ENCODE results near the gene ZPLD1. TPM values are rescaled to one million over a fixed set of nuclear protein-coding genes. Genes with fewer than 3 reads are reported as not detected.

The ZPLD1 gene
- total and polyA plus RNA-seq, 4 donors: 0.15 to 0.84 TPM; not detected in 2

DNA sequence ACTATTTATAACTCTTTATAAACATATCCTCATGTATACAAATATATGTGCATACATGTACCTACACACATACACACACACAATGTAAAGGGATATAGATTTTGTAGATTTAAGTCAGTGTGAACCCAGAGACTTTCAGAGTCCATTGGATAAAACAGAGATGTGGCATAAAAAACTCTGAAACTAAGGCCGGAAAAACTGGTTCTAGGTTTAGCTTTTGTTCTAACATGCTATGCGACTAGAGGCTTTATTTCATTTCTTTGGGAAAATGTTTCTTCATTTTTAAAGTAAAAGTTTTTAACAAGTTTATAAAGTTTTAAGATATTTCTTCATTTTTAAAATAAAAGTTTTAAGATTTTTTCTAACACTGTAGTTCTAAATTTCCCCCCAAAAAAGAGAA, 36.7 kb downstream of the ZPLD1 start:
- Histone ChIP-seq H3K4me1 (ENCODE audit: control insufficient read depth in 1 of 2, insufficient read depth in 2 of 2, low read length in 2 of 2) (no peaks in the 10 kb centered on the region), H3K9me3 (ENCODE audit: control insufficient read depth, low read length) (no peaks in the 10 kb centered on the region), H3K4me3 (ENCODE audit: low read length in 2 of 2) (no peak overlapping the region), H3K27ac (ENCODE audit: low read depth in 1 of 2, low read length in 2 of 2) (no peak overlapping the region), H3K27me3 (ENCODE audit: control insufficient read depth in 1 of 2, insufficient read depth in 2 of 2, low read length in 1 of 2) (no peaks in the 10 kb centered on the region), H3K36me3 (ENCODE audit: control insufficient read depth in 1 of 2, insufficient read depth in 2 of 2, low read length in 1 of 2) (no peaks in the 10 kb centered on the region)
- DNase-seq: no peak
- 93 to 94% methylated on average over 2 of the region's 2 CpGs for WGBS, 2 donors
- intact Hi-C loops (cut with DNase I): no loop called here
- no peak for ATAC-seq (ENCODE audit: low FRiP score)

DNA sequence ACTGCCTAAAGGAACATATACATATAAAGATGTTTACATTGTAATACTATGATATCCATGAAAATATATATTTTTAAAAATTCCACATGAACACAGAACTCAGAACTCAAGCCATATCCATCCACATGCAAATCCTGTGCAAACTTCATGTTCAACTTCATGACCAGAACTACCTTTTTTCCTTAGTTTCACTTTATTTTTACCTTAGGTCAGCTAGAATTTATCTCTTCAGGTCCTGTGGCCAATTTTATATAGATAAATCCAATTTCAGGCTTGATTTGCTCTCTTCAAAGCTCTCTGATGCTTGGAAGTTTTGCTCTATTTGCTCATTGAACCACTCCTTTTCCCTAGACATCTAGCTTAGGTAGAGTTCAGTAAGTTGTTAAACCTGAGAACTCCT, 38.8 kb downstream of the ZPLD1 start:
- intact Hi-C loops (cut with DNase I): no loop called here
- H3K4me1 ChIP-seq (ENCODE audit: control insufficient read depth in 1 of 2, insufficient read depth in 2 of 2, low read length in 2 of 2): no peaks in the 10 kb centered on the region
- no peak for DNase-seq
- no peaks in the 10 kb centered on the region for H3K9me3 ChIP-seq (ENCODE audit: control insufficient read depth, low read length)
- no peak overlapping the region for H3K27ac ChIP-seq (ENCODE audit: low read depth in 1 of 2, low read length in 2 of 2)
- H3K4me3 ChIP-seq (ENCODE audit: low read length in 2 of 2): no peak overlapping the region
- no peaks in the 10 kb centered on the region for H3K27me3 ChIP-seq (ENCODE audit: control insufficient read depth in 1 of 2, insufficient read depth in 2 of 2, low read length in 1 of 2)
- ATAC-seq (ENCODE audit: low FRiP score): no peak
- H3K36me3 ChIP-seq (ENCODE audit: control insufficient read depth in 1 of 2, insufficient read depth in 2 of 2, low read length in 1 of 2): no peaks in the 10 kb centered on the region

DNA sequence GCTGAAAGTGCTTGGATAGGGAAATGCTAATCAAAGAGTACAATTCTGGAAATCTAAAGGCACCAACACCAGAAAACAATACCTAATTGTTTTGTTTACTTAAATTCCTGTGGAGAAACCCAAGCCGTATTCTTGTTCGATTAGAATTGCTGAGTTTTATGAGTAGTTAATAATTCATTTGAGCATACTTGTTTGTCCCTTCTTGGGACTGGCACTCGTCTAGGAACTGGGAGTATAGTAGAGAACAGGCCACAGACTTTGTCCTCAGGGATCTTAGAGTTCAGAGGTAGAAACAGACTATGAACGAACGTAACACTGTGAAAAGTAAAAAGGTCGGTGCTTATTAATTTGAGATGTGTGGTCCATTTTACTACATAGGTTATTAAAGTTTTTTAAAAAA, 39.4 kb downstream of the ZPLD1 start:
- no peaks in the 10 kb centered on the region for H3K27me3 ChIP-seq (ENCODE audit: control insufficient read depth in 1 of 2, insufficient read depth in 2 of 2, low read length in 1 of 2)
- ATAC-seq (ENCODE audit: low FRiP score): no peak
- no peaks in the 10 kb centered on the region for H3K4me1 ChIP-seq (ENCODE audit: control insufficient read depth in 1 of 2, insufficient read depth in 2 of 2, low read length in 2 of 2)
- no peaks in the 10 kb centered on the region for H3K9me3 ChIP-seq (ENCODE audit: control insufficient read depth, low read length)
- no peak for DNase-seq
- H3K27ac ChIP-seq (ENCODE audit: low read depth in 1 of 2, low read length in 2 of 2): no peak overlapping the region
- 82 to 85% methylated on average over 6 of the region's 6 CpGs for WGBS, 2 donors
- no peaks in the 10 kb centered on the region for H3K36me3 ChIP-seq (ENCODE audit: control insufficient read depth in 1 of 2, insufficient read depth in 2 of 2, low read length in 1 of 2)
- intact Hi-C loops (cut with DNase I): no loop called here
- H3K4me3 ChIP-seq (ENCODE audit: low read length in 2 of 2): no peak overlapping the region

DNA sequence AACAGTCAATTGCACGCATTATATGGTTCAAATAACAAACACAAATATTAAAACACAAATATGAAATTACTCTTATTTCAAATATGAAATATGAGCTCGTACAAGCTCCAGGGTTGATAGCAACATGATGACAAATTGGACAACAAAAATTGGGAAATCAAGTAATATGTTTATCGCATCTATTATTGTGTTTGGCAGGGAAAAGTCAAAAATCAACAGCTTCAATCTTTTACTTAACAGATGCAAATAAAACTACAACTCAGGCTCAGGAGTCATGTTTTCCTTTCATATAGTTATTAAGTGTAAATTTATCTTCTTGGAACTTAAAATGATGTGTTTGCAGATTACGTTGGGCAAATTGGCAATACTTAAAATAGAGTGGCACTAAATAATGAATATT, 41.4 kb downstream of the ZPLD1 start:
- no peaks in the 10 kb centered on the region for H3K4me1 ChIP-seq (ENCODE audit: control insufficient read depth in 1 of 2, insufficient read depth in 2 of 2, low read length in 2 of 2)
- 55 to 63% methylated on average over 4 of the region's 4 CpGs for WGBS, 2 donors
- H3K36me3 ChIP-seq (ENCODE audit: control insufficient read depth in 1 of 2, insufficient read depth in 2 of 2, low read length in 1 of 2): no peaks in the 10 kb centered on the region
- no peak for DNase-seq
- H3K27me3 ChIP-seq (ENCODE audit: control insufficient read depth in 1 of 2, insufficient read depth in 2 of 2, low read length in 1 of 2): no peaks in the 10 kb centered on the region
- intact Hi-C loops (cut with DNase I): no loop called here
- H3K4me3 ChIP-seq (ENCODE audit: low read length in 2 of 2): no peak overlapping the region
- no peaks in the 10 kb centered on the region for H3K9me3 ChIP-seq (ENCODE audit: control insufficient read depth, low read length)
- no peak for ATAC-seq (ENCODE audit: low FRiP score)
- no peak overlapping the region for H3K27ac ChIP-seq (ENCODE audit: low read depth in 1 of 2, low read length in 2 of 2)

DNA sequence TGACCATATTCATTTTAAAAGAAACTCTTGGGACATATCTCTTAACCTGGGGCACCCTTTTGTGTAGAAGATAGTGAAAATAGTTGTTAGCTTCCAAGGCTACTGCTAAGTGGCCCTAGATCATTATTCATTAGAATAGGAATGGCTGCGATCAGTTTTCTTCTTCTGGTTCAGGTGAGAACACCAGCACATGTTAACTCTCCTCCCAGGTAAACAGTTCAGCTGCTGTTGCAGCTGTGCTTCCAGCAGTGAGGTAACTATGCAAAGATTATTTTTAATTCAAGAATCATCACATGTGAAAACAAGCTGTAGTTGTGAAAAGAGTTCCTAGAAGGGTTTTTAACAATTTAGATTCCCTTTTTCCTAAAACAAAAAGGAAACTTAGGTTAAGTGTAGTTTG, 43.3 kb downstream of the ZPLD1 start:
- H3K27me3 ChIP-seq (ENCODE audit: control insufficient read depth in 1 of 2, insufficient read depth in 2 of 2, low read length in 1 of 2): no peaks in the 10 kb centered on the region
- no peak overlapping the region for H3K4me3 ChIP-seq (ENCODE audit: low read length in 2 of 2)
- no peak overlapping the region for H3K27ac ChIP-seq (ENCODE audit: low read depth in 1 of 2, low read length in 2 of 2)
- H3K4me1 ChIP-seq (ENCODE audit: control insufficient read depth in 1 of 2, insufficient read depth in 2 of 2, low read length in 2 of 2): no peaks in the 10 kb centered on the region
- WGBS, 2 donors: 81 to 88% methylated on average over 1 of the region's 1 CpG
- DNase-seq (no peak), ATAC-seq (ENCODE audit: low FRiP score) (no peak)
- no peaks in the 10 kb centered on the region for H3K9me3 ChIP-seq (ENCODE audit: control insufficient read depth, low read length)
- H3K36me3 ChIP-seq (ENCODE audit: control insufficient read depth in 1 of 2, insufficient read depth in 2 of 2, low read length in 1 of 2): no peaks in the 10 kb centered on the region
- intact Hi-C loops (cut with DNase I): no loop called here

DNA sequence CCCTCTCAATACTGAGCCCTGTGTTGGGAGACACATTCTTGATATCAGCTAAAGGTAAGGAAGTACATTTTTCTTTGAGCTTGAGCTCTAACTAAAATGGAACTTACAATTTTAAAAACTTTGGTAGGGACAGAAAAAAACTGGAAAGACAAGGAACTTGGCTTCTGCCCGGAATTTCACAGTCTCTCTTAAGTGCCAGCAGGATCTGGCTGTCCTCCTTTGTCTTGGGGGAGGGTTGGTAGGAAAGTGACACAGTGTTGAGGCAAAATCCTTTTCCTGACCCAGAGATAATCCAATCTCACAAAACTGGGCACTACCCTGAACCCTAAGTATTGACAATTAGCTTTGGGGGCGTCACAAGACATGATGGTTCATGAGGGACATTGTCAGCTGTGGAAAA, 45.3 kb downstream of the ZPLD1 start:
- no peak overlapping the region for H3K4me3 ChIP-seq (ENCODE audit: low read length in 2 of 2)
- H3K4me1 ChIP-seq (ENCODE audit: control insufficient read depth in 1 of 2, insufficient read depth in 2 of 2, low read length in 2 of 2): no peaks in the 10 kb centered on the region
- H3K27me3 ChIP-seq (ENCODE audit: control insufficient read depth in 1 of 2, insufficient read depth in 2 of 2, low read length in 1 of 2): no peaks in the 10 kb centered on the region
- no peak overlapping the region for H3K27ac ChIP-seq (ENCODE audit: low read depth in 1 of 2, low read length in 2 of 2)
- intact Hi-C loops (cut with DNase I): no loop called here
- 41 to 46% methylated on average over 2 of the region's 2 CpGs for WGBS, 2 donors
- no peak for ATAC-seq (ENCODE audit: low FRiP score)
- H3K36me3 ChIP-seq (ENCODE audit: control insufficient read depth in 1 of 2, insufficient read depth in 2 of 2, low read length in 1 of 2): no peaks in the 10 kb centered on the region
- H3K9me3 ChIP-seq (ENCODE audit: control insufficient read depth, low read length): peaks cover 2% of the 10 kb centered on the region
- DNase-seq: no peak

DNA sequence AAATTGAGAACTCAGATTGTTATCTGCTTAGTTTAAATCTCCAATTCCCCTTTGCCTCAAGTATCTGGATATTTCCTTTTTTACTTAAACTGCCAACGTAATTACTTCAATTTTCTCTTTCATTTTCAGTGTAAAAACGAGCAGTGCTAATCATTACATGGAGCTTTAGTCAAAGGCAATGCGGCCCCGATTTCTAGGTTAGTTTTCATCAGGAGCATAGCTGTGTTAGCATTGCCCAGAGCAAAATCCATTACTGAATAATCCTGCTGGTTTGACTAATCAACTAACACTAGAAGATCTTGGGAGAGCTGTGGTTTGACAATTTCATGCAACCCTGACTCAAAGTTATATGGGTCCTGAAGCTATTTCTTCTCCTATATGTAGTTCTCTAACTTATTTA, 46.2 kb downstream of the ZPLD1 start:
- Histone ChIP-seq H3K4me1 (ENCODE audit: control insufficient read depth in 1 of 2, insufficient read depth in 2 of 2, low read length in 2 of 2) (no peaks in the 10 kb centered on the region), H3K9me3 (ENCODE audit: control insufficient read depth, low read length) (peaks cover 2% of the 10 kb centered on the region), H3K27me3 (ENCODE audit: control insufficient read depth in 1 of 2, insufficient read depth in 2 of 2, low read length in 1 of 2) (no peaks in the 10 kb centered on the region), H3K27ac (ENCODE audit: low read depth in 1 of 2, low read length in 2 of 2) (no peak overlapping the region), H3K36me3 (ENCODE audit: control insufficient read depth in 1 of 2, insufficient read depth in 2 of 2, low read length in 1 of 2) (no peaks in the 10 kb centered on the region), H3K4me3 (ENCODE audit: low read length in 2 of 2) (no peak overlapping the region)
- 56 to 80% methylated on average over 4 of the region's 4 CpGs for WGBS, 2 donors
- no peak for ATAC-seq (ENCODE audit: low FRiP score)
- intact Hi-C loops (cut with DNase I): no loop called here
- DNase-seq: no peak

DNA sequence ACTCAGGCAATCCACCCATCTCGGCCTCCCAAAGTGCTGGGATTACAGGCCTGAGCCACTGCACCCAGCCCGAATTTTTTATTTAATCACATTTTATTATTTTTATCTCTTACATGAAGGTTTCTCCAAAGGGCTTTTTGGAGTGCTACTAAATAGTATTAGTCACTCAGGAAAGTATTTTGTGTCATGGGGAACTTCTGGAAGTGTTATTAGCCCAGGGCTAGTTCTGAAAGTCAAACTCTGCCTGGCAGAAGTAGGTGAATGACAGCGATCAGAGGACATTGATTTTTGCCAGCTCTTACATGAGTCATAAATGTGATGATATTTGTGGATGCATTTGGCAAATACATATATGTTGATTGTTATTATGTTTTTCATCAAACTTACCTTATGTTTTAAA, 48.7 kb downstream of the ZPLD1 start:
- Histone ChIP-seq H3K36me3 (ENCODE audit: control insufficient read depth in 1 of 2, insufficient read depth in 2 of 2, low read length in 1 of 2) (no peaks in the 10 kb centered on the region), H3K9me3 (ENCODE audit: control insufficient read depth, low read length) (peaks cover 2% of the 10 kb centered on the region), H3K27me3 (ENCODE audit: control insufficient read depth in 1 of 2, insufficient read depth in 2 of 2, low read length in 1 of 2) (no peaks in the 10 kb centered on the region), H3K27ac (ENCODE audit: low read depth in 1 of 2, low read length in 2 of 2) (no peak overlapping the region), H3K4me1 (ENCODE audit: control insufficient read depth in 1 of 2, insufficient read depth in 2 of 2, low read length in 2 of 2) (no peaks in the 10 kb centered on the region), H3K4me3 (ENCODE audit: low read length in 2 of 2) (no peak overlapping the region)
- intact Hi-C loops (cut with DNase I): no loop called here
- no peak for ATAC-seq (ENCODE audit: low FRiP score)
- WGBS, 2 donors: 82 to 86% methylated on average over 3 of the region's 3 CpGs
- DNase-seq: no peak

DNA sequence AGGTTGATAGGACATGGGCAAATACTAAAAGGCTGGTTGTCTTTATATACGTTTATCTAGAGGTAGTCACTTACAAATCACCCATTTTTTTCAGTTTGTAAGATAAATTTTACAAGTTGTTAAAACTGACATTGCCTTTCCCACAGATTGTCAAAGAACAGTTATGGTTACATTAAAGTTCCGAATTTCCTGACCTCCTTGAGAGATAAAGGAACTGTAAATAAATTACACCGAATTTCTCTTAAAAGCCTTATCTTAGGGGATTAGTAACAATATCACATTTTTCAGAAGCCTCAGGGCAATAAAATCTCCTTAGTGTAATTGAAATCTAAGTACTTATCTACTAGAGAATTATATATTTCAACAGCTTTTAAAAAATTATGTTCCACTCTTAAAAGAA, 49.5 kb downstream of the ZPLD1 start:
- H3K9me3 ChIP-seq (ENCODE audit: control insufficient read depth, low read length): peaks cover 2% of the 10 kb centered on the region
- intact Hi-C loops (cut with DNase I): no loop called here

More for the DNA sequence above, 49.5 kb downstream of the ZPLD1 start:
- 30 to 34% methylated on average over 3 of the region's 3 CpGs for WGBS, 2 donors
- H3K4me3 ChIP-seq (ENCODE audit: low read length in 2 of 2): no peak overlapping the region
- ATAC-seq (ENCODE audit: low FRiP score): no peak
- no peaks in the 10 kb centered on the region for H3K27me3 ChIP-seq (ENCODE audit: control insufficient read depth in 1 of 2, insufficient read depth in 2 of 2, low read length in 1 of 2)
- H3K36me3 ChIP-seq (ENCODE audit: control insufficient read depth in 1 of 2, insufficient read depth in 2 of 2, low read length in 1 of 2): no peaks in the 10 kb centered on the region
- DNase-seq: no peak
- no peaks in the 10 kb centered on the region for H3K4me1 ChIP-seq (ENCODE audit: control insufficient read depth in 1 of 2, insufficient read depth in 2 of 2, low read length in 2 of 2)
- no peak overlapping the region for H3K27ac ChIP-seq (ENCODE audit: low read depth in 1 of 2, low read length in 2 of 2)

Measured in aorta (tissue), 5 donors.